Esophagus squamous epithelium (tissue), 4 donors: Measurements from ENCODE around the gene PCDH12.

ENCODE experiments used
- POLR2A ChIP-seq, 4 donors: fragments of 450-650 bp; IDR thresholded peaks; one replicate each; pipeline ENCODE4 v1.6.1; 2017; ENCODE audit warnings: antibody characterized with exemption in 4 of 4, mild to moderate bottlenecking in 4 of 4, moderate library complexity in 3 of 4
- TF ChIP-seq, protein P1 (sequence below), 6 experiments: fragments of 450-650 bp in 4 of 6; fragments of 200-600 bp in 2 of 6; sonication (generic) in 2 of 6; IDR thresholded peaks; one replicate each; pipeline ENCODE4 v1.5.1; 2016 to 2019; ENCODE audit warnings: antibody characterized with exemption in 6 of 6, mild to moderate bottlenecking in 4 of 6, moderate library complexity in 4 of 6

DNA sequence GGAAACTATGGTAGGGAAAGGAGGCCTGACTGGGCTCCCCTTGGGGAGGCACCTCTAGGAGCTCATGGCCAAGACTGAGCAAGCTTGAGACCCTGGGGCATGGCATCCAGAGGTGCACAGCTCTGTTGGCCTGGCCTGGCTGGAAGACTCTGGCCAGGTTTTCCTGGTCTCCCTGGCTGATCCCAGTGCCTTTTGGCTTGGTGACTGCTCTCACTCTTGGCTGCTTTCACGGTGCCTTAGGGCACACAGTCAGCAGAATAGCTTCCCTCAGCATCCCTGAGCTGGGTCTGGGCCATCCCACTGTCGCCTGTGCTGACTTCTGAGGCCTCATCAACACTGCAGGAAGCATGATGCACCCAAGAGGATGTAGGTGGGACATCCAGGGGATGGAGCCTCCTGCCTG is 47.7 kb downstream of the PCDH12 start:
- TF ChIP-seq, protein P1, sequence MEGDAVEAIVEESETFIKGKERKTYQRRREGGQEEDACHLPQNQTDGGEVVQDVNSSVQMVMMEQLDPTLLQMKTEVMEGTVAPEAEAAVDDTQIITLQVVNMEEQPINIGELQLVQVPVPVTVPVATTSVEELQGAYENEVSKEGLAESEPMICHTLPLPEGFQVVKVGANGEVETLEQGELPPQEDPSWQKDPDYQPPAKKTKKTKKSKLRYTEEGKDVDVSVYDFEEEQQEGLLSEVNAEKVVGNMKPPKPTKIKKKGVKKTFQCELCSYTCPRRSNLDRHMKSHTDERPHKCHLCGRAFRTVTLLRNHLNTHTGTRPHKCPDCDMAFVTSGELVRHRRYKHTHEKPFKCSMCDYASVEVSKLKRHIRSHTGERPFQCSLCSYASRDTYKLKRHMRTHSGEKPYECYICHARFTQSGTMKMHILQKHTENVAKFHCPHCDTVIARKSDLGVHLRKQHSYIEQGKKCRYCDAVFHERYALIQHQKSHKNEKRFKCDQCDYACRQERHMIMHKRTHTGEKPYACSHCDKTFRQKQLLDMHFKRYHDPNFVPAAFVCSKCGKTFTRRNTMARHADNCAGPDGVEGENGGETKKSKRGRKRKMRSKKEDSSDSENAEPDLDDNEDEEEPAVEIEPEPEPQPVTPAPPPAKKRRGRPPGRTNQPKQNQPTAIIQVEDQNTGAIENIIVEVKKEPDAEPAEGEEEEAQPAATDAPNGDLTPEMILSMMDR (IDR thresholded peaks at IDR 0.05): no peak
- TF ChIP-seq POLR2A (IDR thresholded peaks at IDR 0.05): no peak
